NCI-H510A treated with DMSO at 0.1 percent for 48 hours (cell line): ENCODE data around the gene DNTTIP2.
A peak's percentile ranks its signal among the peaks of the same experiment; 100 is the strongest.
"Not testable (repeated sequence)": the region's sequence is repeated elsewhere in the genome, so short reads cannot be mapped to it uniquely, and the experiment has no call there.

Experiments
- DNase-seq: peaks from one replicate; lab custom pipeline; 2025; lab: John Stamatoyannopoulos, UW

The DNTTIP2 gene

GRCh38 chr1:93874025-93874651 is 4.9 kb downstream of the DNTTIP2 start:
- DNase-seq: peak; percentile 39

DNA sequence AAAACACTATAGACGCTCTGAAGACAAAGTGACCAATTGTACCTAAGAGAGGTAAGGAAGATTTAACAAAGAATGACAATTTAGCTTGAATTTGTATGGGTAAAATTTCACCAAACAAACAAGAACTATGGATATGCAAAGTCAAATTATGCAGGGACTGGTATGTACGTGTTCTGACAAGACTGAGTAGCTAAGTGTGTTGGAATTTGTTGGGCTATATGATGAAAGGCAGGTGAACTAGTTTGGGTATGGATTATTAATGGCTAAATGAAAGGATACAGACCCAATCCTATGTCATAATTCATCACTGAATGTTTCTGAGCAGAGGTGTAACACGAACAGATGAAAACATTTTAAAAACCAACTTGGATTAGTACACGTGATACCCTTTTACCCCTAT is 7.6 kb downstream of the DNTTIP2 start:
- no peak for DNase-seq

- DNase-seq: no peak
Measured at GRCh38 chr1:93869653-93870052, 9.4 kb downstream of the DNTTIP2 start.

DNA sequence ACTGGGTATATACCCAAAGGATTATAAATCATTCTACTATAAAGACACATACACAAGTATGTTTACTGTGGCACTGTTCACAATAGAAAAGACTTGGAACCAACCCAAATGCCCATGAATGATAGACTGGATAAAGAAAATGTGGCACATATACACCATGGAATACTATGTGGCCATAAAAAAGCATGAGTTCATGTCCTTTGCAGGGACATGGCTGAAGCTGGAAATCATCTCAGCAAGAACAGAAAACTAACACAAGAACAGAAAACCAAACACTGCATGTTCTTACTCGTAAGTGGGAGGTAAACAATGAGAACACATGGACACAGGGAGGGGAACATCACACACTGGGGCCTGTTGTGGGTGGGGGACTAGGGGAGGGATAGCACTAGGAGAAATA is 10.5 kb downstream of the DNTTIP2 start:
- not testable (repeated sequence) for DNase-seq

- DNase-seq: no peak
Measured at GRCh38 chr1:93865253-93865652, 13.8 kb downstream of the DNTTIP2 start.

GRCh38 chr1:93864175-93864574 is 14.8 kb downstream of the DNTTIP2 start:
- no peak for DNase-seq

DNA sequence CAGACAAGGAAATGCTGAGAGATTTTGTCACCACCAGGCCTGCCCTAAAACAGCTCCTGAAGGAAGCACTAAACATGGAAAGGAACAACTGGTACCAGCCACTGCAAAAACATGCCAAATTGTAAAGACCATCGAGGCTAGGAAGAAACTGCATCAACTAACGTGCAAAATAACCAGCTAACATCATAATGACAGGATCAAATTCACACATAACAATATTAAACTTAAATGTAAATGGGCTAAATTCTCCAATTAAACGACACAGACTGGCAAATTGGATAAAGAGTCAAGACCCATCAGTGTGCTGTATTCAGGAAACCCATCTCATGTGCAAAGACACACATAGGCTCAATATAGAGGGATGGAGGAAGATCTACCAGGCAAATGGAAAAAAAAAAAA is 21.4 kb downstream of the DNTTIP2 start:
- not testable (repeated sequence) for DNase-seq

DNA sequence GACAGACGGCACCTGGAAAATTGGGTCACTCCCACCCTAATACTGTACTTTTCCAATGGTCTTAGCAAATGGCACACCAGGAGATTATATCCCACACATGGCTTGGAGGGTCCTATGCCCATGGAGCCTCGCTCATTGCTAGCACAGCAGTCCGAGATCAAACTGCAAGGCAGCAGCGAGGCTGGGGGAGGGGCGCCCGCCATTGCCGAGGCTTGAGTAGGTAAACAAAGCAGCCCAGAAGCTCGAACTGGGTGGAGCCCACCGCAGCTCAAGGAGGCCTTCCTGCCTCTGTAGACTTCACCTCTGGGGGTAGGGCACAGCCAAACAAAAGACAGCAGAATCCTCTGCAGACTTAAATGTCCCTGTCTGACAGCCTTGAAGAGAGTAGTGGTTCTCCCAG is 23.0 kb downstream of the DNTTIP2 start:
- not testable (repeated sequence) for DNase-seq

DNA sequence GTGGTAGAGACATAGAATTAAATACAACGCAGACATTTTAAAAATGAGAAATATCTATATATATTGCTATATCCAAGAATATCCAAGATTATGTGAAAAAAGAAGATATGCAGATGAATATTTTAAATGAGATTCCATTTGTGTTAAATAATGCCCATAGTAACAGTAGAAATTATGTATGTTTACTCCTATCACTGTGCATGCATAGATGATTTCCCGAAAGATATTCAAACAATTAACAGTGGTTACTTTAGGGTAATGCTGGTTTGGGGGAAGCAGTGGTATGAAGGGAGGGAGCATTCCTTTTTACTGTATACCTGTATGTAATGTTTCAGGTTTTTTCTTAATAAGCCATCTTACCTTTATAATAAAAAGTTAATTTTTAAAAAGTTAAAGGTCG is 25.1 kb downstream of the DNTTIP2 start:
- no peak for DNase-seq

DNA sequence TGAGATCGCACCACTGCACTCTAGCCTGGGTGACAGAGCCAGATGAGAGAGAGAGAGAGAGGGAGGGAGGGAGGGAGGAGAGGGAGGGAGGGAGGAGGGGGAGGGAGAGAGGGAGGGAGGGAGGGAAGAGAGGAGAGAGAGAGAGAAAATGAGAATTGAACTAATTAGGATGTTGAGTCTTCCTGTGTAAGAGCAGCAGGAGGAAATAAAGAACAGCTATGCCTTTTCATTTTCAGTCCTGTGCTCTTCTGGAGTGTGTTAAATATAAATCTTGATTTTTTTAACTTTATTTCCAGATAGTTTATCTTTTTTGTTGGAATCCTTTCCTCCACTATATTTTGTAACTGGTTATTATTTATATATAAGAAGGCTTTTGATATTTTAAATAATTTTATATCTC is 27.1 kb downstream of the DNTTIP2 start:
- DNase-seq: no peak

GRCh38 chr1:93851327-93851712 is 27.7 kb downstream of the DNTTIP2 start:
- no peak for DNase-seq

- not testable (repeated sequence) for DNase-seq
Measured at GRCh38 chr1:93850687-93851326, 28.2 kb downstream of the DNTTIP2 start.

DNA sequence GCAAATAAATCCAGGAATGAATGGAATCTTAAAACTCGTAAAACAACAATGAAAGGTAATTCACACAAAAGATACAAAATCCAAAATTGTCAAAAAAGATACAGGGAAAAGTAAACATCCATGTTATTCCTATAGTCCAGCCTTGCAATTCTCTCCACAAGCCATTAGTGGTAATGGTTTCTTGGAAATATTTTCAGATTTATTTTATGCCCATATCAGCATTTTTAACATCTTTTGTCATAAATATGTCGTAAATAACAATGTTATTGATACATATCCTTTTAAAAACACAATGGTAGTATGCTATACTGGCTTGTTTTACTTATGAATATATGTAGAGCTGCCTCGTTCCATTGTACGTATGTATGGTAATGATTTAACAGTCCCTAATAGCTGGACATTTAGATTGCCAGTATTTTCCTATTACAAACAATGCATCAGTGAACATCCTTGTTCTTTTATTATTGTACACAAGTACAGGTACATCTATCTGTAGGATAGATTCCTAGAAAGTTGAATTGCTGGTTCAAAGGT is 30.6 kb downstream of the DNTTIP2 start:
- DNase-seq: peak; percentile 44

GRCh38 chr1:93847811-93848288 is 31.2 kb downstream of the DNTTIP2 start:
- peak; percentile 95 for DNase-seq

- DNase-seq: peak; percentile 98
Measured at GRCh38 chr1:93846992-93847810, 31.8 kb downstream of the DNTTIP2 start.

- peak; percentile 95 for DNase-seq
Measured at GRCh38 chr1:93846206-93846991, 32.6 kb downstream of the DNTTIP2 start.

GRCh38 chr1:93845538-93846205 is 33.3 kb downstream of the DNTTIP2 start:
- peak; percentile 81 for DNase-seq

DNA sequence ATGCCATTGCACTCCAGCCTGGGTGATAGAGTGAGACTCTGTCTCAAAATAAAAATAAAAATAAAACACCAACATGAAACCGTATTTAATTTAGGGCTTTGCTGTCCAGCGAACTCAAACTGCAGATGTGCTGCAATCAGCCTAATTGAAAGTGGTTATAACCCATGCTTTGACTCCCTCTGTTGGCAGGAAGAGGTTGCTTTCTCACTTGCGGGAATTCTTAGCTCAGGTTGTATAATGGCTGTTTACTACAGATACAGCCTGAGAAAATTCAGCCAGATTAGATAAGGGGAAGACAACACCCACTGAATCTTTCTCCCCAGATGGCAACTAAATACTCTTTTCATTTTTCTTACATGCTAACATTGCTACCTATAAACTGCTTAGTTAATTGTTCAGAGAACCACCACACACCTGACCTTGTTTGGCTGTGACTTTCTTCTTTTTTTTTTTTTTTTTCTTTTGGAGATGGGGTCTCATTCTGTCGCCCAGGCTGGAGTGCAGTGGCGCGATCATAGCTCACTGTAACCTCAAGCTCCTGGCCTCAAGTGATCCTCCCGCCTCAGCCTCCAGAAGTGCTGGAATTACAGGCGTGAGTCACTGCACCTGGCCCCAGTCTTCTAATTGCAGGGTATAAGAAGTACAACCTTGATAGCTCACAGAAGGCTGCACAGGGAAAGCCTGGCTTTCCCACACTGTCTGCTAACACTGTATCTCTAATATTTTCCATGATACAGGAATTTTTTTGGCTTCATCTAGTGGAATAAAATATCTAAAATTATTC is 34.6 kb downstream of the DNTTIP2 start:
- DNase-seq: peak; percentile 95

DNA sequence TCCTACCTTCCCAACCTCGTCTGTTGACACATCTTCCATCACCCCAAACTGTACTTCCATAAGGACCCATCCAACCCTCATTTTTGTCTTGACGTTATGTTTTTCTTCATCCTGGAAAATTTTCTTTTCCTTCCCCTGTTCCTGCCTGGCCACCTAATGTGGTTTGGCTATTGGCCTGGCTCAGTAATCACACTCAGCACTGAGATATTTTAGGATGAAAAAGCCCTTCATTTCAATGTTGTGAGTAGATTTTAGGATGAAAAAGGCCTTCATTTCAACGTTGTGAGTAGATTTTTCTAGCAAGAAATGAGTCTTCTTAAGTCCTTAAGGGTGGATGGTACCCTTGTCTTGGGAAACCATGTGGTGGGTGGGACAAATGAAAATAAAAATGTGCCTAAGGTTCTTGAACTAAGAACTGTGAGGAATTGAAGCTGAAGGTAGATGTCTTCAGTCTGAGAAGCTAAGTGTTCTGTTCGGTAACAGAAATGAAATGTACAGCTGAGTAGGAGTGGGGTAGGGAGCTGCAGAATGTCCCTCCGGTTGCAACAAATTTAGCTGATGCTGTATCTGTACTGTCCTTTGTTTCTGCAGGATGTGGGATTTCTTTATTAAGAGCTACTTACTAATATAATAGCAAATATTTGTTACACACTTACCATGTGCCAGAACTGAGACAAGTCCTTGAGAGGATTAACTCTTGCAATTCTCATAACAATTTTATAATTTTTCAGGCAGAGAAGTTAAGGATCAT is 36.1 kb downstream of the DNTTIP2 start:
- no peak for DNase-seq

DNA sequence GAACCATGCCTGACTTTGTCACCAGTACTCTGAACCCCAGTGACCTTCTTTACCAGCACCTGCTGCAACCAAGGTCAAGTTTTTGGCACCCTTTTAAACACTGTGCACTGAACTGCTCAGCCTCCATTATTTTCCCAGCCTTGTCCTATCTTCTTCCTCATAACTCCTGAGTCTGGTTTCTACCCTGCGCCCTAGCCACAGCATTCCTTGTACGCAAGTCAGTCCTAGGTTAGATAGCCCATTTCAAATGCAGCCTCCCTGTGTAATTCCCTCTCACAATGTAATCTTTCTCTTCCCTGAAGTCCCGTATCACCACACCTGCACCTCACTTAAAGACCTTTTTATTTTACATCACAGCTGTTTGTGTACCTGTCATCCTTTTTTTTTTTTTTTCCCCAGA is 37.2 kb downstream of the DNTTIP2 start:
- DNase-seq: no peak
